Kidney (tissue), 14 donors: ENCODE data around the gene CLEC18A. TPM values are rescaled to one million over a fixed set of nuclear protein-coding genes. Genes with fewer than 3 reads are reported as not detected.
"Not testable (repeated sequence)": the region's sequence is repeated elsewhere in the genome, so short reads cannot be mapped to it uniquely, and the experiment has no call there.

Experiments
- DNase-seq, 5 donors: peaks; one replicate each; pipeline ENCODE4 v3.0.0-alpha.2; 2013 to 2020
- FAIRE-seq: peaks from 2 replicates; lab custom pipeline; 2012; peaks lifted over from hg19 to GRCh38; lab: Jason Lieb, UNC
- H3K27ac ChIP-seq, 2 donors: one replicate each; pipeline ENCODE4 v1.7.0; 2013; ENCODE audit warnings: low read depth in 2 of 2, low read length in 2 of 2, inconsistent platforms in 1 of 2
- H3K27me3 ChIP-seq: one replicate; pipeline ENCODE4 v1.7.1; 2013; ENCODE audit warnings: low read length, inconsistent platforms; ENCODE audit not compliant: control insufficient read depth, insufficient read depth
- H3K36me3 ChIP-seq, 3 donors: one replicate each; pipeline versions ENCODE4 v1.7.0 to v1.7.1; 2013; ENCODE audit warnings: low read length in 3 of 3, control low read depth in 1 of 3, inconsistent platforms in 1 of 3; ENCODE audit not compliant: insufficient read depth in 3 of 3, control insufficient read depth in 2 of 3
- H3K4me1 ChIP-seq, 3 donors: one replicate each; pipeline versions ENCODE4 v1.7.0 to v1.7.1; 2013; ENCODE audit warnings: low read length in 3 of 3, inconsistent platforms in 1 of 3, low read depth in 1 of 3; ENCODE audit not compliant: control insufficient read depth in 2 of 3, insufficient read depth in 2 of 3
- H3K4me3 ChIP-seq, 3 donors: one replicate each; pipeline versions ENCODE4 v1.7.0 to v1.8.1; 2013; ENCODE audit warnings: low read length in 3 of 3, control low read depth in 1 of 3, inconsistent platforms in 1 of 3
- H3K9ac ChIP-seq, 3 donors: one replicate each; pipeline versions ENCODE4 v1.7.0 to v1.7.1; 2013; ENCODE audit warnings: low read length in 3 of 3, control low read depth in 1 of 3, inconsistent platforms in 1 of 3
- H3K9me3 ChIP-seq, 3 donors: one replicate each; pipeline versions ENCODE4 v1.7.0 to v1.7.1; 2013; ENCODE audit warnings: low read length in 3 of 3, control low read depth in 1 of 3, inconsistent platforms in 1 of 3; ENCODE audit not compliant: control insufficient read depth in 2 of 3, insufficient read depth in 1 of 3
- CTCF ChIP-seq: IDR thresholded peaks from 3 replicates; pipeline ENCODE4 v1.5.1; 2012; ENCODE audit warnings: mild to moderate bottlenecking, moderate library complexity, borderline replicate concordance; ENCODE audit not compliant: insufficient read depth; ENCODE audit errors: extremely low read depth
- intact Hi-C: fragments of 100-400 bp; cut with DNase I; formaldehyde crosslinking; loops from one replicate; pipeline ENCODE4 v1.11.1; 2022
- polyA plus RNA-seq: library from polyadenylated mRNA; stranded (reverse); fragments of 350-450 nt; fragmentation: Illumina TruSeq; extraction: RNeasy Lipid Tissue Mini Kit (QIAGEN cat#74804); gene quantifications from one replicate; pipeline ENCODE4 v1.2.3, GENCODE V29; 2014; ENCODE audit warnings: low read depth, low replicate concordance; ENCODE audit not compliant: insufficient read depth
- total RNA-seq: library from RNA; stranded (reverse); fragmentation: NEBNext Ultra II Directional; extraction: Animal tissue kit (Norgen Biotek cat#: 25700); gene quantifications from one replicate; pipeline ENCODE4 v1.2.1, GENCODE V29; 2021
- donor health status: control.
- donor health status: control.
- donor health status: control.
- donor health status: control.
- donor health status: control.
- donor health status: DM: yes; HTN: yes; CAD: no.
- donor health status: Normal renal cell carcinoma (clear cell type).

Gene CLEC18A
- total and polyA plus RNA-seq, 2 donors from 2014 or later = 0.85 to 87.7 TPM

GRCh38 chr16:69941251-69942098 lies 9.7 kb upstream of the CLEC18A start:
- H3K4me1 ChIP-seq = no peaks in the 10 kb centered on the region
- intact Hi-C loops = no loop called here
- no peak for TF ChIP-seq CTCF
- peaks cover 0 to 35% (median 20%) of the 10 kb centered on the region in 3 donors for H3K36me3 ChIP-seq
- DNase-seq = no peak
- no peaks in the 10 kb centered on the region for H3K9me3 ChIP-seq
- no peak overlapping the region for H3K27ac ChIP-seq
- H3K4me3 ChIP-seq = no peak overlapping the region
- no peak overlapping the region for H3K9ac ChIP-seq
- H3K27me3 ChIP-seq = no peaks in the 10 kb centered on the region
- no peak for FAIRE-seq

- DNase-seq (no peak), FAIRE-seq (no peak)
- H3K27ac ChIP-seq = no peak overlapping the region
- H3K9ac ChIP-seq = no peak overlapping the region
- no peak overlapping the region for H3K4me3 ChIP-seq
- TF ChIP-seq CTCF = no peak
- no peaks in the 10 kb centered on the region for H3K9me3 ChIP-seq
- intact Hi-C loops = no loop called here
- no peaks in the 10 kb centered on the region for H3K27me3 ChIP-seq
- H3K4me1 ChIP-seq = no peaks in the 10 kb centered on the region
- H3K36me3 ChIP-seq = peaks cover 0 to 30% (median 13%) of the 10 kb centered on the region in 3 donors
These were observed 9.0 kb upstream of the CLEC18A start for GRCh38 chr16:69942099-69942491.

GRCh38 chr16:69942627-69943170 lies 8.4 kb upstream of the CLEC18A start:
- no peaks in the 10 kb centered on the region for H3K9me3 ChIP-seq
- no peaks in the 10 kb centered on the region for H3K27me3 ChIP-seq
- DNase-seq (no peak), FAIRE-seq (no peak)
- H3K27ac ChIP-seq = no peak overlapping the region
- no peak for TF ChIP-seq CTCF
- intact Hi-C loops = no loop called here
- H3K4me1 ChIP-seq = no peaks in the 10 kb centered on the region
- no peak overlapping the region for H3K4me3 ChIP-seq
- H3K9ac ChIP-seq = no peak overlapping the region
- peaks cover 0 to 24% (median 9%) of the 10 kb centered on the region in 3 donors for H3K36me3 ChIP-seq

GRCh38 chr16:69943241-69944036 lies 7.7 kb upstream of the CLEC18A start:
- H3K4me1 ChIP-seq, H3K4me3 ChIP-seq, H3K27ac ChIP-seq, intact Hi-C loops, DNase-seq, FAIRE-seq, H3K9ac ChIP-seq, H3K9me3 ChIP-seq, H3K27me3 ChIP-seq: not testable (repeated sequence)
- peaks cover 0 to 19% (median 7%) of the 10 kb centered on the region in 3 donors for H3K36me3 ChIP-seq

- FAIRE-seq, H3K9me3 ChIP-seq, H3K4me1 ChIP-seq, intact Hi-C loops, H3K27me3 ChIP-seq, H3K9ac ChIP-seq, DNase-seq, H3K4me3 ChIP-seq, H3K36me3 ChIP-seq, H3K27ac ChIP-seq: not testable (repeated sequence)
These were observed 723 bp upstream of the CLEC18A start for GRCh38 chr16:69950411-69950810.
